ENCODE measurements around the gene HSBP1.

- TF ChIP-seq POLR2A (IDR thresholded peaks at IDR 0.05; ENCODE audit: extremely low read depth, insufficient read length), result no peak
- no peak for TF ChIP-seq CTCF (IDR thresholded peaks at IDR 0.05; ENCODE audit: low read depth, low read length)
Measured at GRCh38 chr16:83762141-83762991, 45.4 kb upstream of the HSBP1 start.

Measured in NB4 (cell line).